Lung (tissue), 12 donors: ENCODE data around the gene PTPN3. TPM values are rescaled to one million over a fixed set of nuclear protein-coding genes. Genes with fewer than 3 reads are reported as not detected.

ENCODE experiments used
- ATAC-seq: fragments of 200-7000 bp; cut with Tn5 transposase; one replicate; pipeline ENCODE4 v1.9.1; 2020; ENCODE audit warnings: moderate number of reproducible peaks; ENCODE audit not compliant: insufficient read depth, low FRiP score
- DNase-seq, 3 donors: peaks; one replicate each; pipeline ENCODE4 v3.0.0-alpha.2; 2013 to 2017
- H3K27ac ChIP-seq, 2 donors: one replicate each; pipeline ENCODE4 v1.5.1; 2013; ENCODE audit warnings: mild to moderate bottlenecking in 2 of 2, moderate library complexity in 2 of 2, control low read depth in 1 of 2, inconsistent platforms in 1 of 2, low read depth in 1 of 2, low read length in 1 of 2
- H3K27me3 ChIP-seq, 3 donors: one replicate each; pipeline ENCODE4 v1.5.1; 2013; ENCODE audit warnings: low read length in 2 of 3; ENCODE audit not compliant: control insufficient read depth in 3 of 3, insufficient read depth in 3 of 3
- H3K36me3 ChIP-seq, 4 donors: one replicate each; pipeline ENCODE4 v1.5.1; 2013; ENCODE audit warnings: low read length in 4 of 4, mild to moderate bottlenecking in 1 of 4, moderate library complexity in 1 of 4; ENCODE audit not compliant: control insufficient read depth in 4 of 4, insufficient read depth in 4 of 4
- H3K4me1 ChIP-seq, 5 donors: one replicate each; pipeline ENCODE4 v1.5.1; 2013; ENCODE audit warnings: low read length in 5 of 5, mild to moderate bottlenecking in 2 of 5, moderate library complexity in 1 of 5; ENCODE audit not compliant: control insufficient read depth in 5 of 5, insufficient read depth in 5 of 5
- H3K4me3 ChIP-seq: one replicate; pipeline ENCODE4 v1.5.1; 2013; ENCODE audit warnings: mild to moderate bottlenecking, control low read depth, moderate library complexity
- H3K9ac ChIP-seq, 2 donors: one replicate each; pipeline ENCODE4 v1.5.1; 2013; ENCODE audit warnings: low read length in 2 of 2, control low read depth in 1 of 2; ENCODE audit not compliant: insufficient read depth in 1 of 2
- H3K9me3 ChIP-seq, 4 donors: one replicate each; pipeline ENCODE4 v1.5.1; 2013; ENCODE audit warnings: low read length in 3 of 4, mild to moderate bottlenecking in 1 of 4, moderate library complexity in 1 of 4; ENCODE audit not compliant: control insufficient read depth in 4 of 4, insufficient read depth in 3 of 4
- WGBS, 2 donors: extraction: QIAGEN DNeasy Blood & Tissue Kit; methylation state at CpG; one replicate each; pipeline ENCODE4 v1.1.7; 2013; 5-methylcytosine and 5-hydroxymethylcytosine counted together
- polyA plus RNA-seq, 2 donors: library from polyadenylated mRNA; stranded (reverse); fragments of 200-250 nt; gene quantifications; one replicate each; pipeline ENCODE4 v1.2.1, GENCODE V29; 2013
- total RNA-seq, 2 donors: library from RNA; depleted of rRNA in 1 of 2; stranded (reverse); fragments of >200 nt in 1 of 2; gene quantifications; one replicate each; pipeline ENCODE4 v1.2.1, GENCODE V29; 2014 to 2021
- TF ChIP-seq, protein P1 (sequence below): IDR thresholded peaks from 2 replicates; pipeline ENCODE4 v1.5.1; 2012; ENCODE audit warnings: mild to moderate bottlenecking; ENCODE audit errors: control extremely low read depth, extremely low read depth
- donor health status: control.
- donor health status: control.
- donor health status: Bipolar disorder and iron deficiency.
- donor health status: healthy.
- donor health status: DM: yes; HTN: yes; CAD: no.

The PTPN3 gene
- total and polyA plus RNA-seq, 4 donors = 5.7 to 16.9 (median 11.2) TPM

DNA sequence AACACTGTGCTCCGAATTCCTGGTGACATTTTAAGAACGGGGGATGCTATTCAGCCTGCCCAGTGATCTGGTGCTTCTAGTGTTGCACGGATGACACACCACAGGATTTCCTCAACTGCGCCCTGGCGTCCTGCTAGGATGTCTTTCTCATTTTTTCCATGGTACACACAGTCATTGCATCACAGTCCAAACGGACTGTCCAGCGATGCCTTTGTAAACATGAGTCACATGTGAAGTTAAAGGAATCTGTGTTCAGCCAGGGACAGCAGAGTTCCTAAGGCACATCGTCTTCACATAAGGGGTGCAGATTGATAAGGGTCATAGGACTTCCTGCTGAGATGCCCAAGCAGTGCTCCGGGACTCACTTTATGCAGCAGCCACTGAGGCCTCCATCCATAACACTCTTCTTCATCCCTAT is 9.3 kb upstream of the PTPN3 start:
- TF ChIP-seq, protein P1, sequence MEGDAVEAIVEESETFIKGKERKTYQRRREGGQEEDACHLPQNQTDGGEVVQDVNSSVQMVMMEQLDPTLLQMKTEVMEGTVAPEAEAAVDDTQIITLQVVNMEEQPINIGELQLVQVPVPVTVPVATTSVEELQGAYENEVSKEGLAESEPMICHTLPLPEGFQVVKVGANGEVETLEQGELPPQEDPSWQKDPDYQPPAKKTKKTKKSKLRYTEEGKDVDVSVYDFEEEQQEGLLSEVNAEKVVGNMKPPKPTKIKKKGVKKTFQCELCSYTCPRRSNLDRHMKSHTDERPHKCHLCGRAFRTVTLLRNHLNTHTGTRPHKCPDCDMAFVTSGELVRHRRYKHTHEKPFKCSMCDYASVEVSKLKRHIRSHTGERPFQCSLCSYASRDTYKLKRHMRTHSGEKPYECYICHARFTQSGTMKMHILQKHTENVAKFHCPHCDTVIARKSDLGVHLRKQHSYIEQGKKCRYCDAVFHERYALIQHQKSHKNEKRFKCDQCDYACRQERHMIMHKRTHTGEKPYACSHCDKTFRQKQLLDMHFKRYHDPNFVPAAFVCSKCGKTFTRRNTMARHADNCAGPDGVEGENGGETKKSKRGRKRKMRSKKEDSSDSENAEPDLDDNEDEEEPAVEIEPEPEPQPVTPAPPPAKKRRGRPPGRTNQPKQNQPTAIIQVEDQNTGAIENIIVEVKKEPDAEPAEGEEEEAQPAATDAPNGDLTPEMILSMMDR = no peak
- Histone ChIP-seq H3K4me3 (no peak overlapping the region), H3K27ac (no peak overlapping the region), H3K9me3 (no peaks in the 10 kb centered on the region), H3K36me3 (no peaks in the 10 kb centered on the region), H3K27me3 (peaks cover 0 to 8% (median 2%) of the 10 kb centered on the region in 3 donors), H3K4me1 (no peaks in the 10 kb centered on the region), H3K9ac (no peak overlapping the region)
- DNase-seq (peak in 2 of 3 donors; percentile 22 to 44), ATAC-seq (peak; percentile 19)
- WGBS, 2 donors = 59 to 64% methylated on average over 9 of the region's 9 CpGs

- TF ChIP-seq, protein P1 = no peak
- ATAC-seq (no peak), DNase-seq (no peak)
- H3K27me3 ChIP-seq = peaks cover 0 to 16% (median 11%) of the 10 kb centered on the region in 3 donors
- H3K9me3 ChIP-seq = no peaks in the 10 kb centered on the region
- H3K4me1 ChIP-seq = no peaks in the 10 kb centered on the region
- no peak overlapping the region for H3K4me3 ChIP-seq
- no peaks in the 10 kb centered on the region for H3K36me3 ChIP-seq
- no peak overlapping the region for H3K9ac ChIP-seq
- WGBS, 2 donors = 57 to 67% methylated on average over 3 of the region's 3 CpGs
- H3K27ac ChIP-seq = no peak overlapping the region
These were observed 8.1 kb upstream of the PTPN3 start for GRCh38 chr9:109506097-109506712.

GRCh38 chr9:109504689-109505088 is 6.6 kb upstream of the PTPN3 start:
- Histone ChIP-seq H3K4me3 (no peak overlapping the region), H3K27me3 (peaks cover 0 to 26% (median 20%) of the 10 kb centered on the region in 3 donors), H3K9ac (no peak overlapping the region), H3K4me1 (peaks cover 0 to under 1% (median 0%) of the 10 kb centered on the region in 5 donors), H3K9me3 (no peaks in the 10 kb centered on the region), H3K27ac (no peak overlapping the region), H3K36me3 (no peaks in the 10 kb centered on the region)
- no peak for DNase-seq
- TF ChIP-seq, protein P1 = no peak
- WGBS, 2 donors = 73 to 81% methylated on average over 5 of the region's 5 CpGs
- no peak for ATAC-seq
